Epithelial cell of prostate (primary cell): ENCODE data around the gene CDK9.
A peak's percentile ranks its signal among the peaks of the same experiment; 100 is the strongest.
"Not testable (repeated sequence)": the region's sequence is repeated elsewhere in the genome, so short reads cannot be mapped to it uniquely, and the experiment has no call there.

Source experiments
- DNase-seq: peaks from one replicate; pipeline ENCODE4 v3.0.0-alpha.2; 2011; ENCODE audit warnings: low read depth, low spot score
- H3K27ac ChIP-seq: fragments of 450-650 bp; 2 replicates; pipeline ENCODE4 v1.5.1; 2017; ENCODE audit warnings: mild to moderate bottlenecking

Gene CDK9

DNA sequence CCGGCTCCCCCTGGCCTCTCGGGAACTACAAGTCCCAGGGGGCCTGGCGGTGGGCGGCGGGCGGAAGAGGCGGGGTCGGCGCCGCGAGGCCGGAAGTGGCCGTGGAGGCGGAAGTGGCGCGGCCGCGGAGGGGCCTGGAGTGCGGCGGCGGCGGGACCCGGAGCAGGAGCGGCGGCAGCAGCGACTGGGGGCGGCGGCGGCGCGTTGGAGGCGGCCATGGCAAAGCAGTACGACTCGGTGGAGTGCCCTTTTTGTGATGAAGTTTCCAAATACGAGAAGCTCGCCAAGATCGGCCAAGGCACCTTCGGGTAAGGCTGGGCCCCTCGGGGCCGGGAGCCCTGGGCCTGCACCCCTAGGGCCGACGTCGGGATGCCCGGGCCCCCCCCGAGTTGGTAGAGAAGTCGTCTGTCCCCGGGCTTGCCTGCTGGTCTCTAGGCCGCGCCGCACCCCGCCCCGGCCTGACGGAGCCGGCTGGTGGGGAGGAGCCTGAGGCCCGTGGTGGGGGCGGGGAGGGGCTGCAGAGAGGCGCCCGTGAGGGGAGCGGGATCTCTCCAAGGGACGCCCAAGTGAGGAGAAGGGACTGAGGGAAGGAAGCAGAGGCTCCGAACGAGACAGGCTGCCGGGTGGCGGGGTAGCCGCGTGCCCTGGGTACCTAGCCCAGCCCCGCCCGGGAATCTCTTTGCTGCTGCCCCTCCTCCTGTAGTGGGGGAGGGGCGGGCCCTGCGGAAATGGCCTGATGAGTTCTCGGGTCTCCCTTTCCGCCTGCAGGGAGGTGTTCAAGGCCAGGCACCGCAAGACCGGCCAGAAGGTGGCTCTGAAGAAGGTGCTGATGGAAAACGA lies at the start of gene CDK9:
CDK9 (plus strand) TSS at position 102 of the 840 bp plus-strand sequence; CDS start at position 217, 115 bp downstream.
- no peak for DNase-seq
- H3K27ac ChIP-seq = peak within 1 kb of the TSS; percentile 93

DNA sequence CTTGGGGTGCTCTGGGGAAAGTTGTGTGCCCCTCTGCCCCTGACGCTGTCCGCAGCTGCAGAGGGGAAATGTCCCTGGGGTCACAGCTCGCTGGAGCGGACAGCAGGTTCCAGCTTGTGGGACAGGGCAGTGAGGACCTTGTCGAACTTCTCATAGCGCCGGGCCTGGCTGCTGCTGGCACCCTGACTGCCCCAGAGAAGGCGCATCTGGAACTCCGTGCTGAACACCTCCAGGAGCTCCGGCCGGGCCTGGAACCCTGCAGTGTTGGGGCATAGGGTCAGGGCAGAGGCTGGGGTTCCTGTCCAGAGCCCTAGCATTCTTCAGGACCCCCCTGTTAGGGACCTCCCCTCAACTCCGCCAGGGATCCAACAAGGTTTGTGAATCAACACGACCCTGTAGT lies 47.2 kb upstream of the CDK9 start:
- no peak overlapping the region for H3K27ac ChIP-seq
- no peak for DNase-seq

DNA sequence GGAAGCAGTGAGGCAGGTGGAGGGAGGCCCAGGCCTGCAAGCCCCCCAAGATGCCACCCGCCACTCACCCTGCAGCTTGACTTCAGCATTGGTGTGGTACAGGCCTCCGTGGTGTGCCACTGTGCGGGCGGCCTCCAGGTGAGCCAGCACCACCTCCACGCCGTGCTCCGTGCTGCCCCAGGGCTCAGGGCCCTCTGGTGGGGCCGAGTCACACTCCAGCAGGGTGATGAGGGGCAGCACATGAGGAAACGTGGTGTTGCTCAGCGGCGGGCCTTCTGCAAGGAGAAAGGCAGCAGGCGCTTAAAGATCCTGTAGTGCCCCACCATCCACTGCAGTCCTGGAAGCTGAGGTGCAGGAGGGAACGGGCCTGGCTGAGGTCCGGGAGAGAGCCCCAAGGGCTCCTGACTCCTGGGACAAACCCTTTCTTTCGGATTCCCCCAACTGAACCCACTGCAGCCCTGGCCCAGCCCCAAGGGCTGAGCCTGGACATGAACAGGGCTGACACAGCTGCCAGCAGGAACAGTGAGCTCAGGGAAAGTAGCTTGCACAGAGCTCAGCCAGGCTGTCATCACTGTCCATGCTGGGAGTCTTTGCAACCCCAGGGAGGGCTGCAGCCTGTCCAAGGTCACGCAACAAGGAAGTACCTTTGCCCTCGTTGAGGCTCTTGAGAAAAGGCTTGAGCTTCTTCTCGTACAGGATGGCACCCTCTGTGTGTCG lies 46.1 kb upstream of the CDK9 start:
- peak overlapping the region; percentile 75 for H3K27ac ChIP-seq
- no peak for DNase-seq

DNA sequence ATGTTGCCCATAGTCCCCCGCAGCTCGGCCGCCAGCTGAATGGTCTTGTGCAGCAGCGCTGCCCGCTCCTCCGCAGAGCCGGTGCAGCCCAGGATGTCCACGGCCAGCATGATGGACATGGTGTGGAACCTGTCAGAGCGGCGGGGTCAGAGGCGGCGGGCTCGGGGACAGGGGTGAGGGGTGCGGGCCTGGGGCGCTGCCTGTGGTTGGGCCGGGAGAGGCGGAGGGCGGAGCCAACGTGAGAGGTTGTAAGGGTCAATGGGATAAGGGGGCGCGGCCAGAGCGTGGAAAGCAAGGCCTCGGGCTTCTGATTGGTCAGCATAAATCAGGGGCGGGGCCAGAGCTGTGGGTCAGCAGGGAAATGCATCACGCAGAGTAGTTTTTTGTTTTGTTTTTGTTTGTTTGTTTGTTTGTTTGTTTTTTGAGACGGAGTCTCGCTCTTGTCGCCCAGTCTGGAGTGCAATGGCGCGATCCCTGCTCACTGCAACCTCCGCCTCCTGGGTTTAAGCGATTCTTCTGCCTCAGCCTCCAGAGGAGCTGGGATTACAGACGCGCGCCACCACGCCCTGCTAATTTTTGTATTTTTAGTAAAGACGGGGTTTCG lies 43.9 kb upstream of the CDK9 start:
- no peak for DNase-seq
- no peak overlapping the region for H3K27ac ChIP-seq

GRCh38 chr9:127742435-127743088 lies 43.3 kb upstream of the CDK9 start:
- no peak for DNase-seq
- no peak overlapping the region for H3K27ac ChIP-seq

GRCh38 chr9:127744398-127745110 lies 41.3 kb upstream of the CDK9 start:
- no peak for DNase-seq
- H3K27ac ChIP-seq = no peak overlapping the region

GRCh38 chr9:127746959-127747569 lies 38.8 kb upstream of the CDK9 start:
- no peak for DNase-seq

GRCh38 chr9:127749090-127749787 lies 36.6 kb upstream of the CDK9 start:
- H3K27ac ChIP-seq = no peak overlapping the region
- no peak for DNase-seq

More at GRCh38 chr9:127746959-127747569, 38.8 kb upstream of the CDK9 start:
- no peak overlapping the region for H3K27ac ChIP-seq

DNA sequence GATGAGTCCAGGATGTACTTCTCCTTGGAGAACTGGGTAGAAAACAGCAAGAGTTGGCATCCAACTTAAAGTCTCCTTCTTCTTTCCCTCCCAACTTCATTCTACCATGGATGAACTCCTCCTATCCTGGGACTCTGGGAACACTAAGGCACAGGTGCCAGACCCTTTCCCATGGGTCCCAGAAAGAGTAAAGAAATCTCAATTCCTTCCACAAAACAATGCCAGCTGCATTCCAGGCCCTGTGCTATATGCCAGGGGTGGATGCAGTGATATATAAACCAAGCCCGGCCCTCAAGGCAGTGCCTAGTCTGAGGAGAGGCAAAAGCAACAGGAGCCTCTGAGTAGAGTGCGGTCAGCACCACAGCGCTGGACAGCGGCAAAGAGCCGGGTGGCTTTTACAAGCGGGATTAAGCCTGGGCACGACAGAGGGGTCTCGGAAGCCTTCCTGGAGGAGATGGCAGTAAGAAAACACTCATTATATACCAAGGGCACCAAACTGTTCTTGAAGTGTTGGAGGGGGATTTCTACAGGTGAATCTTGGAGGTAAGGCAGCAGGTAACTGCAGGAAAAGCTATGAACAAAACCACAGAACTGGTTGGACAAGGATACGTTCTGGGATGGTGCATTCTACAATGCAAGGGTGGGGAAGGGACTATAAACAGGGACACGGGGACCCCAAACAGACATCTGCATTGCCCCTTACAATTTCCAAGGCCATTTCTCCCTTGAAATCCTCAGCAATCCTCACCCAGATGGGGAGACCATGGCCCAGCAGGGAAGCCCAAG lies 34.4 kb upstream of the CDK9 start:
- no peak overlapping the region for H3K27ac ChIP-seq
- DNase-seq = no peak

GRCh38 chr9:127753148-127753547 lies 32.7 kb upstream of the CDK9 start:
- H3K27ac ChIP-seq = no peak overlapping the region
- DNase-seq = no peak

GRCh38 chr9:127753622-127754021 lies 32.2 kb upstream of the CDK9 start:
- no peak for DNase-seq
- H3K27ac ChIP-seq = no peak overlapping the region

DNA sequence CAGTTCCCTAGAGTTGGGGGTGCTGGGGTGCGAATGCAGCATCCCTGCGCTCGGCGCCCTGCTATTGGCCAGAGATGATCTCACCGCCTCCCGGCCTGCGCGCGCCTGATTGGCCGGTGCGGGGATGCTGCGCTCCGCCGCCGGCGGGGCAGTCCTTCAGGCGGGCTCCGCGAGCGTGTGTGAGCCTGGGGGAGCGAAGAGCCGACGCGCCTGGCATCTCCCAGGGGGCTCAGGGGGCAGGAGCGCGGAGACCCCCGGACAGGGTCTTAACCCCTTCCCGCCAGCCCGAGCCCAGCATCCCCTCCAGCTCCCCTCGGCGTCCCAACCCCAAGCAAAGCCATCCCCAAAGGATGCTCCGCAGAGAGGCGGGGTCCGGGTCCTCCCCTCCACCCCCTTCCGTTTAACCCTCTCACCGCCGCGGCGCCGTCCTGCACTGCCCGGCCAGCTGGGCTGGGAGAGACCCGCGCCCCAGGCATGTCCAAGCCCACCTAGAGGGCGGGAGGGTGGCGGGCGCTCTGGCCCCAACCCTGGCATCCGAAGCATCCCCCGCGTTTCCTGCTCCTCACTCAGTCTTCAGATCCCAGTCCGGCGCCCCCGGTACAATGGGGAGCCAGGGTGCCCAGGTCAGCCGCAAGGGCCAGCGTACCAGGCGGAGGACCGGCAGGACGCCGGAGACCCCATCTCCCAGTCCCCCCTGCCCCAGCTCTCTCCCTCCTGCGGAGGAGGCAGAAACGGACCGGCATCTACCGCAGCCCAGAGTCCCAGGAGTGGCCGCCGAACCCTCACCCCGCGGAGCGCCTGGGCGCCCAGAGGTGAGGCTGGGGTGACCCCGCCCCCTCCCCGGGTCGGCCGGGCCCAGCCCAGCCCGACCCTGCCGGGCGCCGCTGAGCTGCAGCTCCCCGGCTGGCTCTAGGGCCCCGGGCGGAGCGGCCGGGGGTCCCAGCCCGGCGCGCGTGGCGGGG lies 31.5 kb upstream of the CDK9 start:
- DNase-seq = no peak
- no peak overlapping the region for H3K27ac ChIP-seq

DNA sequence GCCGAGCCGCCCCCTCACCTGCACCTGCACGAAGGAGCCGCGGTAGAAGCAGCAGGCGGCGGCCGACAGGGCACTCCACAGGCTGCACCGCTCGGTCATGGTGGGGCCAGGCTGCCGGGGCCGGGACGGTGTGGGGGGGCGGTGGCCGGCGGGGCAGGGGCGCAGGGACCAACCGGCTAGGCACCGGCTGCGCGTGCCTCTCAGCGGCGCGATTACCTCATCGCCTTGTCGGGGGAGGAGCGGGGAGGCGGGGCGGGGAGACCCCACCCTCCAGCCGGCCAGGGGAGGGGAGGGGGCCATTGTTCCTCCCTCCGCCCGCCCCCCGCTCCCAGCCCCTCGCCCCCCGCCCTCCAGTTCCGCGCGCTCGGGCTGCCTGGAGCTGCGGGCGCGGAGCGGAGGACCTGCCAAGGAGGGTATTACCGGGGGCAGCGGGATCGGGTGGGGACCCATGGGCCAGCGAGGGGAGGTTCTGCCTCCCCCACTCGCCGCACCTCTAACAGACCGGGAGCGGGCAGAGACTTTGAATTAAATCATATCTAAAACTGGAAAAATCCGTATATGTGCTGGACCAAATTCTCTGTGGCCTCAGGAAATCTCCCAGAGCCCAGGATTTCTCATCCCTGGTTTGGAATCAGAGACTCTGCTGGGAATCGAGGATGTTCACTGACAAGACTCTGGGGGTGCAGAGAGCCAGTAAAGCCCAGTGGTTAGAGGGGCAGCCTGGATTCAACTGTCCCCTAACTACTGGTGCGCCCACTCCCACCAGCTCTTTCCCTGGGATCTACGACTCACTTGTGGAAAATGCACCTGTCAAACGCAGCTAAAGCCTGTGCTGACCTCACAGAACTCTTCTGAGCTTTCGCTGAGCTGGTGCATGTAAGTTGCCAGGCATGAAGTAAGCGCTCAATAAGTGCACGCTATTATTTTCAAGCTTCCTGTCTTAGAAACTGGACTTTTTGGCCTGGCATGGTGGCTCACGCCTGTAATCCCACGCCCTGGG lies 30.5 kb upstream of the CDK9 start:
- no peak overlapping the region for H3K27ac ChIP-seq
- no peak for DNase-seq

DNA sequence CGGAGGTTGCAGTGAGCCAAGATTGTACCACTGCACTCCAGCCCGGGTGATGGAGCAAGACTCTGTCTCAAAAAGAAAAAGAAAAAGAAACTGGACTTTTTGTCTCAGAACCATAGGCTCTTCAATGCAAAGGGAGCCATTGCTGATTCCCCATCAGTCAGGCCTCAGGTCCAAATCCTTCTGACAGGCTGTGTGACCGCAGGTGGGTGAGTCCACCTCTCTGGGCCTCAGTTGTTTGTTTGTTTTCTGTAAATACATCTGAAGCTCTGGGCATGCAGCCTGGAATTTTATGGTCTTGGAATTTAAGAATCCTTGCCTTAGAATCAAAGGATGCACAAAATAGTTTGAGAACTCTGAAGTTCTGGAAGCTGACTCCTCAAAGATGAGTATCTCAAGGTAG lies 29.6 kb upstream of the CDK9 start:
- H3K27ac ChIP-seq = no peak overlapping the region
- DNase-seq = no peak

- not testable (repeated sequence) for DNase-seq, H3K27ac ChIP-seq
Observed at GRCh38 chr9:127756776-127757175, 29.1 kb upstream of the CDK9 start.

DNA sequence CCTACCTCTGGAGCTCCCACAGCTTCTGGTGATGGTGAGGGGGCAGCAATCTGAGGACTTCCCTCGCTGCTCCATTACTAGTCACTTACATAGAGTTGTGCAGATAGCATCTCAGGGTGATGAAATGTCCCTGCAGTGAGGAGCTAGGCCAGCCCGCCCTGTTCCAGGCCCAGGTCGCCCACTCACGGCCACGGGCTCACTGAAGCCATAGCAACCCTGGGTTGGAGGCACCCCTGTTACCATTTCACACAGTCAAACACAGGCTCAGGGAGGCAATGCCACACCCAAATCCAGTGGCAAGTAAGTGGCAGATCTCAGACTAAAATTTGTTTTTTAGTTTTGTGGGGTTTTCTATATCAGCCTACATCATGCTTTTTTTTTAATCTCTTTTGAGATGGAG lies 27.0 kb upstream of the CDK9 start:
- no peak for DNase-seq
- no peak overlapping the region for H3K27ac ChIP-seq
